HEK293 (cell line): Measurements from ENCODE around the gene ALS2.

Experiments used
- CTCF ChIA-PET: fragments of 350-600 bp; formaldehyde crosslinking; extraction: SDS; loops from one replicate; lab custom pipeline; 2021; ENCODE audit warnings: antibody characterized with exemption; lab: Yijun Ruan, JAX
- POLR2A ChIA-PET: fragments of 300-600 bp; formaldehyde crosslinking; extraction: SDS; loops from one replicate; lab custom pipeline; 2020; ENCODE audit warnings: antibody characterized with exemption, inconsistent platforms; lab: Yijun Ruan, JAX
- H3K27ac ChIP-seq: fragments of 200-500 bp; sonication (Bioruptor generic); 2 replicates; pipeline ENCODE4 v1.5.1; 2014; ENCODE audit warnings: low read depth, low read length, control low read depth, inconsistent platforms; ENCODE audit errors: extremely low read depth
- H3K36me3 ChIP-seq, 2 experiments: fragments of 200-500 bp in 1 of 2; sonication (Bioruptor generic) in 1 of 2; 1 replicate in 1 of 2; 2 replicates in 1 of 2; pipeline ENCODE4 v1.5.1; 2014 to 2017; ENCODE audit warnings: inconsistent platforms in 2 of 2, low read length in 2 of 2; ENCODE audit not compliant: control insufficient read depth in 2 of 2, insufficient read depth in 1 of 2
- H3K4me1 ChIP-seq: fragments of 200-500 bp; sonication (Bioruptor generic); 2 replicates; pipeline ENCODE4 v1.5.1; 2014; ENCODE audit warnings: mild to moderate bottlenecking, low read length, inconsistent platforms; ENCODE audit not compliant: control insufficient read depth, insufficient read depth
- H3K4me3 ChIP-seq: 2 replicates; pipeline ENCODE4 v1.5.1; 2011; ENCODE audit warnings: low read depth, mild to moderate bottlenecking, control low read depth, low read length, moderate library complexity
- H3K9me3 ChIP-seq: fragments of 200-500 bp; sonication (Bioruptor generic); 2 replicates; pipeline ENCODE4 v1.5.1; 2014; ENCODE audit warnings: low read depth, low read length, inconsistent platforms; ENCODE audit not compliant: control insufficient read depth, insufficient read depth
- FEZF1 ChIP-seq: fragments of 450-650 bp; formaldehyde crosslinking; IDR thresholded peaks from 2 replicates; pipeline ENCODE4 v1.5.1; 2016; ENCODE audit warnings: missing biosample characterization, missing genetic modification characterization
- GLI2 ChIP-seq: fragments of 450-650 bp; formaldehyde crosslinking; IDR thresholded peaks from 2 replicates; pipeline ENCODE4; 2017; ENCODE audit warnings: missing biosample characterization, missing genetic modification characterization, low read depth, borderline replicate concordance
- GLI4 ChIP-seq: fragments of 450-650 bp; formaldehyde crosslinking; IDR thresholded peaks from 2 replicates; pipeline ENCODE4 v1.5.1; 2016; ENCODE audit warnings: missing biosample characterization, missing genetic modification characterization
- KLF16 ChIP-seq: fragments of 450-650 bp; formaldehyde crosslinking; IDR thresholded peaks from 2 replicates; pipeline ENCODE4 v1.5.1; 2017; ENCODE audit warnings: missing biosample characterization, missing genetic modification characterization
- PRDM1 ChIP-seq: fragments of 450-650 bp; formaldehyde crosslinking; IDR thresholded peaks from 2 replicates; pipeline ENCODE4; 2016; ENCODE audit warnings: missing biosample characterization, missing genetic modification characterization
- YY2 ChIP-seq: fragments of 450-650 bp; formaldehyde crosslinking; IDR thresholded peaks from 2 replicates; pipeline ENCODE4 v1.5.1; 2016; ENCODE audit warnings: missing biosample characterization, missing genetic modification characterization
- ZBTB1 ChIP-seq: fragments of 450-650 bp; formaldehyde crosslinking; IDR thresholded peaks from 2 replicates; pipeline ENCODE4 v1.5.1; 2016; ENCODE audit warnings: missing biosample characterization, missing genetic modification characterization
- ZNF121 ChIP-seq: fragments of 450-650 bp; formaldehyde crosslinking; IDR thresholded peaks from 2 replicates; pipeline ENCODE4 v1.5.1; 2016; ENCODE audit warnings: missing biosample characterization, missing genetic modification characterization
- ZNF2 ChIP-seq: fragments of 450-650 bp; formaldehyde crosslinking; IDR thresholded peaks from 2 replicates; pipeline ENCODE4 v1.5.1; 2016; ENCODE audit warnings: missing biosample characterization, missing genetic modification characterization
- ZNF23 ChIP-seq: fragments of 450-650 bp; formaldehyde crosslinking; IDR thresholded peaks from 2 replicates; pipeline ENCODE4 v1.5.1; 2016; ENCODE audit warnings: missing biosample characterization, missing genetic modification characterization, borderline replicate concordance
- ZNF248 ChIP-seq: fragments of 450-650 bp; formaldehyde crosslinking; IDR thresholded peaks from 2 replicates; pipeline ENCODE4 v1.5.1; 2017; ENCODE audit warnings: missing biosample characterization, missing genetic modification characterization
- ZNF366 ChIP-seq: fragments of 450-650 bp; formaldehyde crosslinking; conservative IDR thresholded peaks from 2 replicates; pipeline ENCODE4 v1.5.1; 2016; ENCODE audit warnings: missing biosample characterization, missing genetic modification characterization
- ZNF37A ChIP-seq: fragments of 450-650 bp; IDR thresholded peaks from 2 replicates; pipeline ENCODE4 v1.5.1; 2018; ENCODE audit warnings: missing biosample characterization, missing genetic modification characterization
- ZNF394 ChIP-seq: fragments of 450-650 bp; formaldehyde crosslinking; IDR thresholded peaks from 2 replicates; pipeline ENCODE4 v1.5.1; 2016; ENCODE audit warnings: missing biosample characterization, missing genetic modification characterization, mild to moderate bottlenecking, moderate library complexity, borderline replicate concordance
- ZNF404 ChIP-seq: fragments of 450-650 bp; formaldehyde crosslinking; IDR thresholded peaks from 2 replicates; pipeline ENCODE4 v1.5.1; 2017; ENCODE audit warnings: missing biosample characterization, missing genetic modification characterization
- ZNF530 ChIP-seq: fragments of 450-650 bp; formaldehyde crosslinking; IDR thresholded peaks from 2 replicates; pipeline ENCODE4 v1.5.1; 2016; ENCODE audit warnings: low read depth, missing biosample characterization, missing genetic modification characterization
- ZNF585B ChIP-seq: fragments of 450-650 bp; formaldehyde crosslinking; IDR thresholded peaks from 2 replicates; pipeline ENCODE4 v1.5.1; 2016; ENCODE audit warnings: missing biosample characterization, missing genetic modification characterization
- ZNF621 ChIP-seq: fragments of 450-650 bp; formaldehyde crosslinking; IDR thresholded peaks from 2 replicates; pipeline ENCODE4 v1.5.1; 2017; ENCODE audit warnings: missing biosample characterization, missing genetic modification characterization
- ZNF777 ChIP-seq: fragments of 450-650 bp; formaldehyde crosslinking; IDR thresholded peaks from 2 replicates; pipeline ENCODE4 v1.5.1; 2017; ENCODE audit warnings: missing biosample characterization, missing genetic modification characterization, borderline replicate concordance
- ZNF830 ChIP-seq: fragments of 450-650 bp; IDR thresholded peaks from 2 replicates; pipeline ENCODE4 v1.5.0; 2018; ENCODE audit warnings: missing biosample characterization, missing genetic modification characterization, low read depth, mild to moderate bottlenecking, moderate library complexity
- TF ChIP-seq, protein P1 (sequence below): fragments of 450-650 bp; formaldehyde crosslinking; IDR thresholded peaks from 2 replicates; pipeline ENCODE4 v1.5.1; 2016; ENCODE audit warnings: missing biosample characterization, missing genetic modification characterization, borderline replicate concordance
- TF ChIP-seq, protein P2 (sequence below): sonication (generic); formaldehyde crosslinking; IDR thresholded peaks from 2 replicates; pipeline ENCODE4 v1.8.1; 2022; ENCODE audit warnings: mild to moderate bottlenecking, moderate library complexity, missing genetic modification reagents
- TF ChIP-seq, protein P3 (sequence below): fragments of 450-650 bp; formaldehyde crosslinking; IDR thresholded peaks from 2 replicates; pipeline ENCODE4 v1.5.1; 2016; ENCODE audit warnings: missing biosample characterization, missing genetic modification characterization
- TF ChIP-seq, protein P4 (sequence below): fragments of 450-650 bp; formaldehyde crosslinking; IDR thresholded peaks from 2 replicates; pipeline ENCODE4 v1.5.1; 2016; ENCODE audit warnings: missing biosample characterization, missing genetic modification characterization
- TF ChIP-seq, protein P5 (sequence below): fragments of 450-650 bp; formaldehyde crosslinking; IDR thresholded peaks from 2 replicates; pipeline ENCODE4 v1.5.1; 2016; ENCODE audit warnings: missing biosample characterization, missing genetic modification characterization
- TF ChIP-seq, protein P6 (sequence below): fragments of 450-650 bp; formaldehyde crosslinking; IDR thresholded peaks from 2 replicates; pipeline ENCODE4 v1.5.0; 2017; ENCODE audit warnings: missing biosample characterization, missing genetic modification characterization, borderline replicate concordance

The ALS2 gene

DNA sequence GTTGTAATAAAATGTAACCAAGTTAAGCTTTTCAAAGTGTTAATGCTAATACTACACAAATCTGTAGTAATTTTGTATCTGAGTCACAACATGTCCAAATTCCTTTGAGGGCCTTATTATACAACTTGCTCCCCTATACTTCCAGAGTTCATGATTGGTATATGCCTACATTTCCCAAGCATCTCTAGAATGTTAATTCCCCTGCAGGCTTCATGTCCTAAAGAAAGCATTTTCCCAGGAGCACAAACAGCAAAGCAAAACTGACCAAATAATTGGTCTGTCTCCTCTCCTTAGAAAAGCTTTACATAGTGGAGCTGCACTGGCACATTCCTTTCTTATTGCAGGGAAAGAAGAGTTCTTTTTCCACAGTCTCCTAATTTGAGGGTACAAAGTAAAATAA lies 3.7 kb downstream of the ALS2 start:
- no peaks in the 10 kb centered on the region for H3K9me3 ChIP-seq
- POLR2A ChIA-PET = no interaction called here
- H3K4me1 ChIP-seq = peaks cover 16% of the 10 kb centered on the region; the same call in 1 of the 2 replicates
- no peaks in the 10 kb centered on the region for H3K36me3 ChIP-seq
- H3K27ac ChIP-seq = no peak overlapping the region
- CTCF ChIA-PET = no interaction called here
- H3K4me3 ChIP-seq = no peak overlapping the region
- TF ChIP-seq ZNF121 (tag by site-specific recombination) = no peak
- no peak for TF ChIP-seq ZNF37A (tag by site-specific recombination)
- TF ChIP-seq ZNF530 (tag by site-specific recombination) = no peak
- no peak for TF ChIP-seq ZNF248 (tag by site-specific recombination)
- TF ChIP-seq, protein P1, sequence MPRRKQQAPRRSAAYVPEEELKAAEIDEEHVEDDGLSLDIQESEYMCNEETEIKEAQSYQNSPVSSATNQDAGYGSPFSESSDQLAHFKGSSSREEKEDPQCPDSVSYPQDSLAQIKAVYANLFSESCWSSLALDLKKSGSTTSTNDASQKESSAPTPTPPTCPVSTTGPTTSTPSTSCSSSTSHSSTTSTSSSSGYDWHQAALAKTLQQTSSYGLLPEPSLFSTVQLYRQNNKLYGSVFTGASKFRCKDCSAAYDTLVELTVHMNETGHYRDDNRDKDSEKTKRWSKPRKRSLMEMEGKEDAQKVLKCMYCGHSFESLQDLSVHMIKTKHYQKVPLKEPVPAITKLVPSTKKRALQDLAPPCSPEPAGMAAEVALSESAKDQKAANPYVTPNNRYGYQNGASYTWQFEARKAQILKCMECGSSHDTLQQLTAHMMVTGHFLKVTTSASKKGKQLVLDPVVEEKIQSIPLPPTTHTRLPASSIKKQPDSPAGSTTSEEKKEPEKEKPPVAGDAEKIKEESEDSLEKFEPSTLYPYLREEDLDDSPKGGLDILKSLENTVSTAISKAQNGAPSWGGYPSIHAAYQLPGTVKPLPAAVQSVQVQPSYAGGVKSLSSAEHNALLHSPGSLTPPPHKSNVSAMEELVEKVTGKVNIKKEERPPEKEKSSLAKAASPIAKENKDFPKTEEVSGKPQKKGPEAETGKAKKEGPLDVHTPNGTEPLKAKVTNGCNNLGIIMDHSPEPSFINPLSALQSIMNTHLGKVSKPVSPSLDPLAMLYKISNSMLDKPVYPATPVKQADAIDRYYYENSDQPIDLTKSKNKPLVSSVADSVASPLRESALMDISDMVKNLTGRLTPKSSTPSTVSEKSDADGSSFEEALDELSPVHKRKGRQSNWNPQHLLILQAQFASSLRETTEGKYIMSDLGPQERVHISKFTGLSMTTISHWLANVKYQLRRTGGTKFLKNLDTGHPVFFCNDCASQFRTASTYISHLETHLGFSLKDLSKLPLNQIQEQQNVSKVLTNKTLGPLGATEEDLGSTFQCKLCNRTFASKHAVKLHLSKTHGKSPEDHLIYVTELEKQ = no peak
- TF ChIP-seq GLI2 (tag by site-specific recombination) = no peak
- no peak for TF ChIP-seq ZNF394 (tag by site-specific recombination)
- TF ChIP-seq ZNF404 = no peak
- no peak for TF ChIP-seq FEZF1 (tag by site-specific recombination)
- no peak for TF ChIP-seq ZNF621 (tag by site-specific recombination)
- TF ChIP-seq ZNF777 (tag by site-specific recombination) = no peak
- TF ChIP-seq, protein P2, sequence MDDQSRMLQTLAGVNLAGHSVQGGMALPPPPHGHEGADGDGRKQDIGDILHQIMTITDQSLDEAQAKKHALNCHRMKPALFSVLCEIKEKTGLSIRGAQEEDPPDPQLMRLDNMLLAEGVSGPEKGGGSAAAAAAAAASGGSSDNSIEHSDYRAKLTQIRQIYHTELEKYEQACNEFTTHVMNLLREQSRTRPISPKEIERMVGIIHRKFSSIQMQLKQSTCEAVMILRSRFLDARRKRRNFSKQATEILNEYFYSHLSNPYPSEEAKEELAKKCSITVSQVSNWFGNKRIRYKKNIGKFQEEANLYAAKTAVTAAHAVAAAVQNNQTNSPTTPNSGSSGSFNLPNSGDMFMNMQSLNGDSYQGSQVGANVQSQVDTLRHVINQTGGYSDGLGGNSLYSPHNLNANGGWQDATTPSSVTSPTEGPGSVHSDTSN (CRISPR knock-in tag) = no peak
- TF ChIP-seq ZNF366 (tag by site-specific recombination) = no peak
- no peak for TF ChIP-seq ZNF23 (tag by site-specific recombination)
- TF ChIP-seq ZNF585B = no peak
- TF ChIP-seq, protein P3, sequence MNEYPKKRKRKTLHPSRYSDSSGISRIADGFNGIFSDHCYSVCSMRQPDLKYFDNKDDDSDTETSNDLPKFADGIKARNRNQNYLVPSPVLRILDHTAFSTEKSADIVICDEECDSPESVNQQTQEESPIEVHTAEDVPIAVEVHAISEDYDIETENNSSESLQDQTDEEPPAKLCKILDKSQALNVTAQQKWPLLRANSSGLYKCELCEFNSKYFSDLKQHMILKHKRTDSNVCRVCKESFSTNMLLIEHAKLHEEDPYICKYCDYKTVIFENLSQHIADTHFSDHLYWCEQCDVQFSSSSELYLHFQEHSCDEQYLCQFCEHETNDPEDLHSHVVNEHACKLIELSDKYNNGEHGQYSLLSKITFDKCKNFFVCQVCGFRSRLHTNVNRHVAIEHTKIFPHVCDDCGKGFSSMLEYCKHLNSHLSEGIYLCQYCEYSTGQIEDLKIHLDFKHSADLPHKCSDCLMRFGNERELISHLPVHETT (tag by site-specific recombination) = no peak
- no peak for TF ChIP-seq ZBTB1 (tag by site-specific recombination)

DNA sequence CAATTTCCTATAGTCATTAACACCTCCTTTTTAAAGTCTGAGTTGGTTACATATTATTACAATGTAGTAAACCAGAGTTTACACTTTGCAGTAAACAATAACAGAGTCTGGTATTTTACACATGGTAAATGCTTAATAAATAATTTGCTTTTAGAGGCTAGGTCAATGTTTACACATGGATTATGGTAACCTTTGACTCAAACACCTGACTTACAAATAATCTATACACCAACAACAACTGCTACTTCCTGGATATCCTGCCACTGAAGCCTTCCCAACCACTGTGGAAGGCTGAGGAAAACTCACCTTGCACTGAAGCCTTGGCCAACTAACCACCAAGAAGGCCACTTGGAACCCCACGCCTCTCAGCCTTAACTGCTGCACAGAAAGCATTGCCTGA lies 5.4 kb downstream of the ALS2 start:
- Histone ChIP-seq H3K36me3 (no peaks in the 10 kb centered on the region), H3K4me3 (no peak overlapping the region), H3K4me1 (peaks cover 19% of the 10 kb centered on the region), H3K27ac (no peak overlapping the region), H3K9me3 (no peaks in the 10 kb centered on the region)
- ChIA-PET CTCF (interaction anchor here (0.6 to 1.1 kb wide), 3 partner anchors 12 to 691 kb away, joined by 3 to 5 read pairs (median 4); no protein-coding TSS in a partner anchor), POLR2A (no interaction called here)
- TF ChIP-seq ZNF121 (tag by site-specific recombination) (no peak), KLF16 (tag by site-specific recombination) (no peak), ZNF394 (tag by site-specific recombination) (no peak), ZNF830 (tag by site-specific recombination) (no peak), GLI4 (tag by site-specific recombination) (no peak), PRDM1 (no peak), ZNF2 (tag by site-specific recombination) (no peak), YY2 (tag by site-specific recombination) (no peak)
- TF ChIP-seq, protein P4, sequence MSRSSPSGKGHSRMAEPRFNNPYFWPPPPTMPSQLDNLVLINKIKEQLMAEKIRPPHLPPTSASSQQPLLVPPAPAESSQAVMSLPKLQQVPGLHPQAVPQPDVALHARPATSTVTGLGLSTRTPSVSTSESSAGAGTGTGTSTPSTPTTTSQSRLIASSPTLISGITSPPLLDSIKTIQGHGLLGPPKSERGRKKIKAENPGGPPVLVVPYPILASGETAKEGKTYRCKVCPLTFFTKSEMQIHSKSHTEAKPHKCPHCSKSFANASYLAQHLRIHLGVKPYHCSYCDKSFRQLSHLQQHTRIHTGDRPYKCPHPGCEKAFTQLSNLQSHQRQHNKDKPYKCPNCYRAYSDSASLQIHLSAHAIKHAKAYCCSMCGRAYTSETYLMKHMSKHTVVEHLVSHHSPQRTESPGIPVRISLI (tag by site-specific recombination) = no peak
- TF ChIP-seq, protein P5, sequence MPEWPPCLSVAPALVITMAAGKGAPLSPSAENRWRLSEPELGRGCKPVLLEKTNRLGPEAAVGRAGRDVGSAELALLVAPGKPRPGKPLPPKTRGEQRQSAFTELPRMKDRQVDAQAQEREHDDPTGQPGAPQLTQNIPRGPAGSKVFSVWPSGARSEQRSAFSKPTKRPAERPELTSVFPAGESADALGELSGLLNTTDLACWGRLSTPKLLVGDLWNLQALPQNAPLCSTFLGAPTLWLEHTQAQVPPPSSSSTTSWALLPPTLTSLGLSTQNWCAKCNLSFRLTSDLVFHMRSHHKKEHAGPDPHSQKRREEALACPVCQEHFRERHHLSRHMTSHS (tag by site-specific recombination) = no peak
- TF ChIP-seq, protein P6, sequence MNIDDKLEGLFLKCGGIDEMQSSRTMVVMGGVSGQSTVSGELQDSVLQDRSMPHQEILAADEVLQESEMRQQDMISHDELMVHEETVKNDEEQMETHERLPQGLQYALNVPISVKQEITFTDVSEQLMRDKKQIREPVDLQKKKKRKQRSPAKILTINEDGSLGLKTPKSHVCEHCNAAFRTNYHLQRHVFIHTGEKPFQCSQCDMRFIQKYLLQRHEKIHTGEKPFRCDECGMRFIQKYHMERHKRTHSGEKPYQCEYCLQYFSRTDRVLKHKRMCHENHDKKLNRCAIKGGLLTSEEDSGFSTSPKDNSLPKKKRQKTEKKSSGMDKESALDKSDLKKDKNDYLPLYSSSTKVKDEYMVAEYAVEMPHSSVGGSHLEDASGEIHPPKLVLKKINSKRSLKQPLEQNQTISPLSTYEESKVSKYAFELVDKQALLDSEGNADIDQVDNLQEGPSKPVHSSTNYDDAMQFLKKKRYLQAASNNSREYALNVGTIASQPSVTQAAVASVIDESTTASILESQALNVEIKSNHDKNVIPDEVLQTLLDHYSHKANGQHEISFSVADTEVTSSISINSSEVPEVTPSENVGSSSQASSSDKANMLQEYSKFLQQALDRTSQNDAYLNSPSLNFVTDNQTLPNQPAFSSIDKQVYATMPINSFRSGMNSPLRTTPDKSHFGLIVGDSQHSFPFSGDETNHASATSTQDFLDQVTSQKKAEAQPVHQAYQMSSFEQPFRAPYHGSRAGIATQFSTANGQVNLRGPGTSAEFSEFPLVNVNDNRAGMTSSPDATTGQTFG (tag by site-specific recombination) = no peak
